Gastroesophageal sphincter (tissue), 3 donors: ENCODE results near the gene HELB.

Source experiments
- CTCF ChIP-seq, 4 experiments: fragments of 200-600 bp in 2 of 4; fragments of 450-650 bp in 2 of 4; sonication (generic) in 1 of 4; IDR thresholded peaks; one replicate each; pipeline ENCODE4 v1.5.1; 2017 to 2019; ENCODE audit warnings: antibody characterized with exemption in 4 of 4, mild to moderate bottlenecking in 2 of 4, moderate library complexity in 2 of 4
- EP300 ChIP-seq: sonication (generic); formaldehyde crosslinking; IDR thresholded peaks from one replicate; pipeline ENCODE4 v1.6.1; 2017; ENCODE audit warnings: antibody characterized with exemption, mild to moderate bottlenecking
- POLR2A ChIP-seq, 2 donors: fragments of 450-650 bp; IDR thresholded peaks; one replicate each; pipeline ENCODE4 v1.6.1; 2017; ENCODE audit warnings: antibody characterized with exemption in 2 of 2, mild to moderate bottlenecking in 2 of 2, moderate library complexity in 1 of 2

- TF ChIP-seq POLR2A (IDR thresholded peaks at IDR 0.05) (no peak), EP300 (no peak), CTCF (IDR thresholded peaks at IDR 0.05) (no peak)
Measured at GRCh38 chr12:66321435-66321834, 19.1 kb downstream of the HELB start.
